ENCODE measurements around the gene IMMP2L. TPM values are rescaled to one million over a fixed set of nuclear protein-coding genes. Genes with fewer than 3 reads are reported as not detected.

Gene IMMP2L
- total RNA-seq, 1 donor from 2014 or later: 29.7 TPM

DNA sequence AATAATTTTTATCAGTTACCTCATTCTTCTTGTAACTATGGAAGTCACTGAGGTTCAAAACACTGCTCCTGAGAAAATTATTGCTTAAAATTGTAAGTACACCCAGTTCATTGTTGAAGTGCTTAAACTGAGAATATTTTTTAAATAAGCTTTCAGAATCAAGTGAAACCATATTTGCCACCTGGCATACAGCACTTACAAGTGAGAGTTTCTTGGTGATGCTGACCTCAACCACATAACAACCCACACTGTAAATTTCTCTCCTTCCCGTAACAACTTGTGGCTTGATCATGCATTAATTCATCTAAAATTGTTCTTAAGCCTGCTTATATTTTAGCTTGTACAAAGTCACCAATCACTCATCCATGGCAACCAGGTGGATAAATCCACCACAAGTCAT is 34.0 kb downstream of the IMMP2L start:
- H3K36me3 Mint-ChIP-seq (ENCODE audit: insufficient read depth): no peaks in the 10 kb centered on the region
- no peak for DNase-seq (ENCODE audit: low spot score, unreplicated experiment)
- no peaks in the 10 kb centered on the region for H3K27me3 Mint-ChIP-seq
- TF ChIP-seq, protein P1, sequence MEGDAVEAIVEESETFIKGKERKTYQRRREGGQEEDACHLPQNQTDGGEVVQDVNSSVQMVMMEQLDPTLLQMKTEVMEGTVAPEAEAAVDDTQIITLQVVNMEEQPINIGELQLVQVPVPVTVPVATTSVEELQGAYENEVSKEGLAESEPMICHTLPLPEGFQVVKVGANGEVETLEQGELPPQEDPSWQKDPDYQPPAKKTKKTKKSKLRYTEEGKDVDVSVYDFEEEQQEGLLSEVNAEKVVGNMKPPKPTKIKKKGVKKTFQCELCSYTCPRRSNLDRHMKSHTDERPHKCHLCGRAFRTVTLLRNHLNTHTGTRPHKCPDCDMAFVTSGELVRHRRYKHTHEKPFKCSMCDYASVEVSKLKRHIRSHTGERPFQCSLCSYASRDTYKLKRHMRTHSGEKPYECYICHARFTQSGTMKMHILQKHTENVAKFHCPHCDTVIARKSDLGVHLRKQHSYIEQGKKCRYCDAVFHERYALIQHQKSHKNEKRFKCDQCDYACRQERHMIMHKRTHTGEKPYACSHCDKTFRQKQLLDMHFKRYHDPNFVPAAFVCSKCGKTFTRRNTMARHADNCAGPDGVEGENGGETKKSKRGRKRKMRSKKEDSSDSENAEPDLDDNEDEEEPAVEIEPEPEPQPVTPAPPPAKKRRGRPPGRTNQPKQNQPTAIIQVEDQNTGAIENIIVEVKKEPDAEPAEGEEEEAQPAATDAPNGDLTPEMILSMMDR (IDR thresholded peaks at IDR 0.05; ENCODE audit: unreplicated experiment): no peak
- H3K4me1 Mint-ChIP-seq (ENCODE audit: low read depth): no peaks in the 10 kb centered on the region
- no peak overlapping the region for H3K27ac Mint-ChIP-seq
- no peaks in the 10 kb centered on the region for H3K9me3 Mint-ChIP-seq (ENCODE audit: low read depth)
- H3K4me3 Mint-ChIP-seq (ENCODE audit: low read depth): no peak overlapping the region

DNA sequence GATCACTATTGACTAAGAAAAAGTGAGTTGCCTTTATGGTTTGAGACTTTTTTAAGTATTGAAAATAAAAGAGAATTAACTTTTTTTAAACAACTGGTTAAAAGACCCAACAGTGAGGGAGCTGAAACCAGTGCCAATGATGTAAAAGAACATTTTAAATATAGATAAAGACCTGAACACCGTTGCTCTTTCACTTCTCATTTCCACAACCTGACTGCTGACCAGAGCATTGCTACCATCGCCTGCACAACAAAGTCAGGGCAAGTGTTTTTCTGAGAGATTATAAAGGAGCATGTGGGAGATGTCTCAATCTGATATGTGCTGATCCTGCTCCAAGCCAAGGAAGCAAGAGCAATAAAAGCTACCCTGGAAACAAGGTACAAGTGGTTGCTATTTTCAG is 34.7 kb downstream of the IMMP2L start:
- TF ChIP-seq, protein P1 (IDR thresholded peaks at IDR 0.05; ENCODE audit: unreplicated experiment): no peak
- Mint-ChIP-seq H3K36me3 (ENCODE audit: insufficient read depth) (no peaks in the 10 kb centered on the region), H3K27me3 (no peaks in the 10 kb centered on the region), H3K27ac (no peak overlapping the region), H3K9me3 (ENCODE audit: low read depth) (no peaks in the 10 kb centered on the region), H3K4me1 (ENCODE audit: low read depth) (no peaks in the 10 kb centered on the region), H3K4me3 (ENCODE audit: low read depth) (no peak overlapping the region)
- DNase-seq (ENCODE audit: low spot score, unreplicated experiment): no peak

DNA sequence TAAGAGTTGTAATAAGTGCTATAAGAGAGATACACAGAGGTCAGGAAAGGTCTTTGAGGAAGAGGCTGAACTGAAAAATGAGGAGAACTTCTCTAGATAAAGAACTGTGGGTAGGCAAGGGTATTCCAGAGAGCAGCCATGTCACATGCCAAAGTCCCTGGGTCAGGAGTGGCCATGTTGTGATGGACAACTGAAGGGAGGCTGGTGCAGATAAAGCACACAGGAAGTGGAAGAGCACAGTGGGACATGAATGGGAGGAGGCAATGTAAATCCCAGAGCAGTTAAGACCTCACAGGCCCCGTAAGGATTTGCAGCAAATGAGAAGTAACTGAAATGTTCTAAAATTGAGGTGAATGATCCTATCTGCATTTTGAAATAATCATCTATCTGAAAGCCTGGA is 37.2 kb downstream of the IMMP2L start:
- H3K9me3 Mint-ChIP-seq (ENCODE audit: low read depth): peaks cover 9% of the 10 kb centered on the region

DNA sequence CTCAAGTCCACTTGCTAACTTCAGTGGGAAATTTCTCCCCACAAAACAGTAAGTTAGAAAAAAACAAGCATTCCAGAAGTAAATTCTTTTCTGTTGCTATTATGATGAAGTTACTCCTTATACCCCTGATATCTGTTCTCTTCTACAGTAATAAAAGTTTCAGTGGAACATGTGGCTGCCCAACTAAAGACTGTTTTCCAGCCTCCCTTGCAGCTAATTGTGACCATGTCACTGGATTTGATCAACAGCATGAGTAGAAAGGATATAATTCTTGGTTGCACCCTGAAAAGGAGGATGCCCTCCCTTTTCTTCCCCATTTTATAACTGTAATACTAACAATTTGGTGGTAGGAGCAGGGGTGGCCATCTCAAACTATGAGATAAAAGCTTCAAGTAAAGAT is 40.6 kb downstream of the IMMP2L start:
- DNase-seq (ENCODE audit: low spot score, unreplicated experiment): no peak
- peaks cover 6% of the 10 kb centered on the region for H3K4me1 Mint-ChIP-seq (ENCODE audit: low read depth)
- no peaks in the 10 kb centered on the region for H3K27me3 Mint-ChIP-seq
- TF ChIP-seq, protein P1 (IDR thresholded peaks at IDR 0.05; ENCODE audit: unreplicated experiment): no peak
- H3K9me3 Mint-ChIP-seq (ENCODE audit: low read depth): peaks cover 9% of the 10 kb centered on the region
- H3K27ac Mint-ChIP-seq: no peak overlapping the region
- H3K36me3 Mint-ChIP-seq (ENCODE audit: insufficient read depth): peaks cover 17% of the 10 kb centered on the region
- no peak overlapping the region for H3K4me3 Mint-ChIP-seq (ENCODE audit: low read depth)

More for the DNA sequence above, 37.2 kb downstream of the IMMP2L start:
- H3K27me3 Mint-ChIP-seq: no peaks in the 10 kb centered on the region
- no peaks in the 10 kb centered on the region for H3K4me1 Mint-ChIP-seq (ENCODE audit: low read depth)
- H3K27ac Mint-ChIP-seq: no peak overlapping the region
- TF ChIP-seq, protein P1 (IDR thresholded peaks at IDR 0.05; ENCODE audit: unreplicated experiment): no peak
- no peak for DNase-seq (ENCODE audit: low spot score, unreplicated experiment)
- H3K4me3 Mint-ChIP-seq (ENCODE audit: low read depth): no peak overlapping the region
- peaks cover 15% of the 10 kb centered on the region for H3K36me3 Mint-ChIP-seq (ENCODE audit: insufficient read depth)

DNA sequence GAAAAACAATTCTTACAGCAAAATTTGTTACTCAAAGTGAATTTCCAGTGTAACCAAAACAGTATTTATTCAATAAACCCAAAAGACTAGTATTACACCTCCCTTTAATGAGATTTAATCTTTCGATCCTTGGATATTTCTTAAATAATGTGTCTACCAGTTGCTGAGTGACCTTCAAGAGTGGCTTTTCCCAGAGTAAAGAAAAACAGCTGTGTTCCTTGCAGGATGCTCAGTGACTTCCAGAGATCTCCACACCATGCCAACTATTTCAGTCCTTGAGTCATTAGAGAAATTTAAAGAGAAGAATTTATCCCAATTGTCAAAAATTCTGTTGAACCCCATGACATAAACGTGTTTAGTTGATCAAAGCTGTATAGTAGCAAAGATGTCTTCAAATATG is 44.0 kb downstream of the IMMP2L start:
- Mint-ChIP-seq H3K27ac (no peak overlapping the region), H3K4me1 (ENCODE audit: low read depth) (peaks cover 7% of the 10 kb centered on the region), H3K27me3 (no peaks in the 10 kb centered on the region), H3K36me3 (ENCODE audit: insufficient read depth) (peaks cover 19% of the 10 kb centered on the region), H3K4me3 (ENCODE audit: low read depth) (no peak overlapping the region), H3K9me3 (ENCODE audit: low read depth) (peaks cover 9% of the 10 kb centered on the region)
- TF ChIP-seq, protein P1 (IDR thresholded peaks at IDR 0.05; ENCODE audit: unreplicated experiment): no peak
- DNase-seq (ENCODE audit: low spot score, unreplicated experiment): no peak

Data from progenitor cell of endocrine pancreas (in vitro differentiated cells).